Raji (cell line): Measurements from ENCODE around the gene PRR5.

ENCODE experiments used
- POLR2A ChIP-seq: IDR thresholded peaks from 2 replicates; pipeline ENCODE4 v1.6.1; 2011; ENCODE audit warnings: low read depth, low read length, control low read depth; ENCODE audit not compliant: insufficient read depth

PRR5 gene

DNA sequence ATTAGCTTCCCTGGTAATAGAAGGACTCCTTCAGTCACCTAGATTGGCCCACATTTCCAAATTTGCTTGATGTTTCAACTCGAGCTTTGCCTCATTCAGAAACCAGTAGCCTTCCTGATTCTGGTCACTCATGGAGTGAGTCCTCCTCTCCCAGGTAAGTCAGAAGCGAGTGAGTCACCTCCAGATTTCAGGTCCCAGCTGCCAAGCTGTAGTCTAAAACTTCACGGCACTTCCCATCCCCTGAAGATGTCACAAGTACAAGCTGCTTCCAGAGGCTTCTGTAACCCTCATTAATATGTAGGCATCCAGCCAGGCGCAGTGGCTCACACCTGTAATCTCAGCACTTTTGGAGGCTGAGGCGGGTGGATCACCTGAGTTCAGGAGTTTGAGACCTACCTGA is 73.9 kb downstream of the PRR5 start:
- TF ChIP-seq POLR2A = no peak

DNA sequence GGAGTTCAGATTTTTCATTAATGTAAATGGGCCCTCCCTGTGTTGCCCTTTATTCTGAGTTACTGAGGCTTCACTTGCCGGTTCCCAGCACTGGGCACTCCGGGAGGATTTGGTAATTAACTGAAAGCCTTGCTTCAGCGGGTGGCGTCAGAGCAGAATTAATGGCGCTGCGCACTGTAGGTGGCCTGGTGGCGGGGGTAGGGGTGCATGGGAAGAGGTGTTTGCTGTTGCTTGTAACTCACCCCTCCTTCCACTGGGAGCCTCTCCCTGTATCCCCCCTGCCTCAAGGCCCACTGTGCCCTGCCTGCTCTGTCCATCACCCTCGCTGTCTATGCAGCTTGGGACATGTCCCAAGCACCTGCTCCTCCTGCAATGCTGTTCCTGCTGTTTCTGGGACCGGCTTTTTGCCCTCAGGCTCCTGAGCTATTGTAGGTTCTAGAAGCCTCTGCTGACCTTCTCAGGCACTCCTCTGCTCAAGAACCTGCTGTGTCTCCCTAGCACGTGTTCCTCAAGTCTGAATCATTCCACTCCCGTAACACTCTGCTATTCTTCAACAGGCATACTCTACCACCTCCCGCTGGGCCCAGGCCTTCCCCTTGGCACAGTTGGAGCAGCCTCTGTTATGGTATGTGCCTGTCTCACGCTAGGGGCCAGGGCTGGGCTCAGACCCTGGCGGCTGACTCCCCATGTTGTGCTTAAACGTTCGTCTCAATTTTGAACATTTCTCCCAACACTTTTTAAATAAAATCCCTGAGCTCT is 74.8 kb downstream of the PRR5 start:
- no peak for TF ChIP-seq POLR2A

DNA sequence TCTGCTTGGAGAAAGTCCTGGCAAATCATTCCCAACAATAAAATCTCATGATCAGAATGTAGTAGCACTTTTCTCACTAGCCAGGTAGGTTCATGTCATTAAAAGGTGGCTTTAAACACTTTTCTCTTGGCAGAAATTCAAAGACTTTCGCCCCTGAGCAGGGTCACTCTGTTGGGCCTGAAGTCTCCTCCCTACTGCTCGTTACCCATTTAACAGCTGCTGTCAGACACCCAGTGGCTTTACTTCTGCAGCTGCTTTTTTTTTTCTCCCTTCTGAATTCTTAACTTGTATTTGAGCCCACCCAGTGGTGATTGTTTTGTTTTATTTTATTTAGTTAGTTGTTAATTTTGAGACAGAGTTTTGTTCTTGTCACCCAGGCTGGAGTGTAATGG is 75.4 kb downstream of the PRR5 start:
- TF ChIP-seq POLR2A = no peak

DNA sequence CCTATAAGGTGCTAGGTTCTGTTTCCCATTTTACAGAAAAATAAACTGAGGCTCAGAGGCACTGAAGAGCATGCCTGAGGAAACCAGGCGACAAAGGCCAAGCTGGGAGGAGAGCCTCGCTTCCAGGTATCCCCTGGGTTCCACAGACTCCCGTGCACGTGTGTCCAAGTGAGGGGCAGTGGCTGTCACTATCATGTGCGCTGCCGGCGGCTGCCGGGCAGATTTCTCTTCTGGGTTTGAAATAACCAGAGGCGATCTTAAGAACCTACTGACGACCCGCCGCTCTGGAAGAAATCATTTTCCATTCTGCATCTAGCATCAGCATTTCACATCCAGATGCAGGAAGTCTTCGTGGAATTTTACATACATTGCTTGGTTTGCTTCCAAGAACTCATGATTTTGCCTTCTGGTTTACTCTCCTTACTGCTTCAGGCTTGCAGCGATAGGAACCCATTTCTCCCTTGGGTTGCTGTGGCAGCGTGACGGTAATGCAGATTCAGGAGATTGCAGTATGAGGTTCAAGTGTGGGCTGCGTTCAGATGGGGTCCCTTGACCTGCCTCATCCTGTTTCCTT is 79.0 kb downstream of the PRR5 start:
- TF ChIP-seq POLR2A = no peak

DNA sequence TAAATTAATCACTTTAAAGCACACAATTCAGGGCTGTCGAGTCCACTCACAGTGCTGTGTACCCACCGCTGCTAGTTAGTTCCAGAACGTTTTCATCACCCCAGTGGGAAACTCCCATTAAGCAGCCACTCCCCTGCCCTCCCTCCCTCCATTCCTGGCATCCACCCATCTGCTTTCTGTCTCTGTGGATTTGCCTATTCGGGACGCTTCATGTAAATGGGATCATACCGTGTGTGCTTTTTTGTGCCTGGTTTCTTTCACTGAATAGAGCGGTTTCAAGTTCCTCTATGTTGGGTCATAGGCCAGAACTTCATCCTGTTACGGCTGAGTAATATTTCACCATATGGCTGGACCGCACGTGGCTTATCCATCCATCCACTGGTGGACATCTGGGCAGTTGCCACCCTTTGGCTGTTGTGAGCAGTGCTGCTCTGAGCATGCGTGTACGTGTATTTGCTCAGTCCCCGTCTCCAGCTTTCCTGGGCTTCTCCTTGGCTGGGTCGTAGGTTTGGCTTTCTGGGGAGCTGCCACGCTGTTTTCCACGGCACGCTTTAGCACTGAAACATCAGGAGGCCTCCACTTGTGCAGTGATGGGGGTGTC is 80.5 kb downstream of the PRR5 start:
- TF ChIP-seq POLR2A = no peak

DNA sequence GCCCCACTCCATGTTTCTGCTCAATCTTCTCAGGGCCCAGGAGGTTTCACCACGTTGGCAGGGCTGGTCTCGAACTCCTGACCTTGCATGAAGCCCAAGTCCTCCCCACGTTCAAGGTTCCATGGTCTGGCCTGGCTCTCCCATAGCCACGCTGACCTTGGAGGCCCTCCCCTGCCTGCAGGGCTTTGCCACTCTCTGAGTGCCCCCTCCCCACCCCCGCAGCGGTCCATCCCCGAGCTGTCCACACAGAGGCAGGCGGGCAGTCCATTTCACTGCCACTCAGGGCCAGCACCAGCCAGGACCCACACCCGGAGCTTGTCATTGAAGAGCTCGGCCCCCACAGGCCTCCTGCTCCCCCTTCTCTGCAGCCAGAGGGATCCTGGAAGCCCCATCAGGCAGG is 81.1 kb downstream of the PRR5 start:
- no peak for TF ChIP-seq POLR2A

DNA sequence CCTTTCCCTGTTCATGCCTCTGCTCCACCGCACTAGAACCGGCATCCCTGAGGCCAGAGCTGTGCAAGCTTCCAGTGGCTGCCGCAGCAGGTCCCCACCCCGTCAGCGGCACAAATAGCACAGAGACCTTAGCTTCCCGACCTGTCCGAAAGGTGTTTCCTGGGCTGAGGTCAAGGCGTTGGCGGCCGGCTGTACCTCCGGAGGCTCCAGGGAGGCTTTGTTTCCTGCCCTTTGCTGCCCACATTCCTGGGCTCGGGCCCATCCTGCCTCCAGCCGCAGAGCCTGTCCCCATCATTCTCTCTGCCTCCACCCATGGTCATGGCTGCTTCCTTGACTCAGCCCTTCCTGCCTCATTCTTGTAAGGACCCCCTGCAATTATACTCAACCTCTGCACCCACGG is 81.6 kb downstream of the PRR5 start:
- TF ChIP-seq POLR2A = no peak

DNA sequence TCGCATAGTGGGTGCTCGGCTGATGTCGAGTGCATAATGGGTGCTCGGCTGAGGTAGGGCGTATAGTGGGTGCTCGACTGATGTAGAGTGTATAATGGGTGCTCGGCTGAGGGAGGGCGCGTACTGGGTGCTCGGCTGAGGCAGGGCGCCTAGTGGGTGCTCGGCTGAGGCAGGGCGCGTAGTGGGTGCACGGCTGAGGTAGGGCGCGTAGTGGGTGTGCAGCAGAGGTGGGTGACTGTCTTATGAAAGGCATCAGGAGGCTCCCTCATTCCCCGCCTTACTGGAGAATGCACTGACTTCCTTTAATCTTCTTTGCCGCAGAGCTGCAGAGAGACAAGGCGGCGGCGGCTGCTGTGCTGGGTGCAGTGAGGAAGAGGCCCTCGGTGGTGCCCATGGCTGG is 84.1 kb downstream of the PRR5 start:
- no peak for TF ChIP-seq POLR2A

DNA sequence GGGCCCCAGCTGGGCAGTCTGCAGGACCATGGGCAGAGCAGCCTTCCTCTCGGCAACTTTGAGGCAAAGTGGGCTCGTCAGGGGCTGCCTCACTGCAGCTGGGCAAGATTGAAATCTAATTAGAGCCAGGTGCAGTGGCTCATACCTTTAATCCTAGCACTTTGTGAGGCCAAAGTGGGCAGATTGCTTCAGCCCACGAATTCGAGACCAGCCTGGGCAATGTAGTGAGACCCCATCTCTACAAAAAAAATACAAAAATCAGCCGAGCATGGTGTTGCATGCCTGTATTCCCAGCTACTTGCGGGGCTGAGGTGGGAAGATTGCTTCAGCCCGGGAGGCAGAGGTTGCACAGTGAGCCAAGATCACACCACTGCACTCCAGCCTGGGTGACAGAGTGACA is 84.6 kb downstream of the PRR5 start:
- no peak for TF ChIP-seq POLR2A
